Embryonic facial prominence (tissue), 1 donor: ENCODE measurements around the gene TFAP2D.

Experiments
- DNase-seq: peaks from one replicate; pipeline ENCODE4 v3.0.0-alpha.2; 2016; ENCODE audit errors: extremely low spot score

TFAP2D gene

GRCh38 chr6:50819466-50819903, 106.2 kb downstream of the TFAP2D start:
- no peak for DNase-seq

GRCh38 chr6:50819904-50820868, 106.9 kb downstream of the TFAP2D start:
- no peak for DNase-seq

DNA sequence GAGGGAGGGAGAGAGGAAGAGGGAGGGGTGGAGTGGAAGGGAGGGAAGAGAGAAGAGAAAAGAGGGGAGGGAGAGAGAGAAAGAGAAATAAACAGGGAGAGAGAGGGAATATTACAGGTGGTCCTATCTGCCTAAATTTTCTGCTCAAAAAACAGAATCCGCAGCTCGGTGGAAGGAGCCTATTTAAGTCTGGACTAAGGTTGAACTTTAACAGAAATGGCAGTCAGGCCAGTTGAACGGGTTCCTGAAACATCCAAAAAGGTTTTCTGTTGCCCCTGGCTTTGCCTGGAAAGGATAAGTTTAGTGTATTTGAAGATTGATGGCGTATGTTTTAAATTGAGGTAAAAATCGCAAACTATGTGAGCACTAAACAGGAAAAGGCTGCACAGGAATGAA, 107.5 kb downstream of the TFAP2D start:
- DNase-seq = no peak

DNA sequence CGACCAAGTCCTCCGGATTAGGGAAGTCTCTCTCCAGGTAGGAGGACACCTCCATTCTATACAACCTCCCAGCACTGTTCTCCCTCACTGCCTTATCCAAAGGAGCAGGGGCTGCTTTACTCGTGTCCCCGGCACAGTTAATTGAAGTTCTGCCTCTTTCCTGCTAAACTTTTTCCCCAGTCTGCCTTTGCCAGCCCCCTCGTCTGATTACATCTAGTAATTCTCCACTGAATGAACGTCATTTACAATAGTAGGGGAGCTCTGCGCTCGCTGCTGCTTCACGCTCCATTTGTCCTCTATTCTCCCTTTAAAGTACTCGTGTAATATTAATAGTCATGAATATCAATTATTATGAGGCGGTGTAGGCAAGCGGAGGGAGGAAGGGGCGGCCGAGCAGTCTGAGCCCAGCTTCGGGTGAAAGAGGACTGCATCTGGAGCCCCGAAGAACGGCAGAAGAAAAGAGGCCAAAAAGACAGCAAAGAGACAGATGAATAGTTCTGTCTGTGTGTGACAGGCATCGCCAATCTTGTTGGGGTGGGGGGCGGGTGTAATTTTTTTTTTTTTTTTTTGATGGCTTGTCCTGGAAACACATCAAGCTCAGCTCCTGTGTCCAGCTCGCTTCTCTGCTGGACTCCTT, 108.2 kb downstream of the TFAP2D start:
- no peak for DNase-seq

- DNase-seq = no peak
Observed at GRCh38 chr6:50822078-50822476, 108.8 kb downstream of the TFAP2D start.
